WTC11 (cell line): ENCODE measurements around the gene TFB1M.

Experiments used
- CTCF ChIP-seq: fragments of 200-600 bp; IDR thresholded peaks from 2 replicates; pipeline ENCODE4 v1.8.0; 2022; ENCODE audit warnings: antibody characterized with exemption
- ESRRA ChIP-seq: sonication (generic); formaldehyde crosslinking; IDR thresholded peaks from 2 replicates; pipeline ENCODE4 v1.8.1; 2022; ENCODE audit warnings: mild to moderate bottlenecking, missing genetic modification reagents, borderline replicate concordance
- FOXJ3 ChIP-seq: sonication (generic); formaldehyde crosslinking; IDR thresholded peaks from 2 replicates; pipeline ENCODE4 v1.9.0; 2021; ENCODE audit warnings: missing genetic modification reagents, mild to moderate bottlenecking, borderline replicate concordance
- FOXP4 ChIP-seq: sonication (generic); formaldehyde crosslinking; IDR thresholded peaks from 2 replicates; pipeline ENCODE4 v1.8.0; 2022; ENCODE audit warnings: mild to moderate bottlenecking, missing genetic modification reagents
- SP1 ChIP-seq: sonication (generic); formaldehyde crosslinking; conservative IDR thresholded peaks from 2 replicates; pipeline ENCODE4 v1.8.1; 2022; ENCODE audit warnings: missing genetic modification reagents
- TCF7 ChIP-seq: sonication (generic); formaldehyde crosslinking; IDR thresholded peaks from 2 replicates; pipeline ENCODE4 v1.8.0; 2022; ENCODE audit warnings: mild to moderate bottlenecking, low read depth, missing genetic modification reagents, moderate library complexity
- TP53 ChIP-seq: sonication (generic); formaldehyde crosslinking; IDR thresholded peaks from 2 replicates; pipeline ENCODE4 v1.8.1; 2023; ENCODE audit warnings: mild to moderate bottlenecking, missing genetic modification reagents
- USF1 ChIP-seq: sonication (generic); formaldehyde crosslinking; IDR thresholded peaks from 2 replicates; pipeline ENCODE4 v1.8.0; 2022; ENCODE audit warnings: mild to moderate bottlenecking, missing genetic modification reagents
- USF2 ChIP-seq: sonication (generic); formaldehyde crosslinking; IDR thresholded peaks from 2 replicates; pipeline ENCODE4 v1.8.1; 2023; ENCODE audit warnings: mild to moderate bottlenecking, missing genetic modification reagents, moderate library complexity
- ZBTB21 ChIP-seq: sonication (generic); formaldehyde crosslinking; IDR thresholded peaks from 2 replicates; pipeline ENCODE4 v1.8.1; 2023; ENCODE audit warnings: mild to moderate bottlenecking, missing genetic modification reagents, borderline replicate concordance
- ZMAT4 ChIP-seq: fragments of 250-450 bp; sonication (Bioruptor Pico); IDR thresholded peaks from 2 replicates; pipeline ENCODE4 v1.9.0; 2021; ENCODE audit warnings: mild to moderate bottlenecking
- ZNF281 ChIP-seq: sonication (generic); formaldehyde crosslinking; IDR thresholded peaks from 2 replicates; pipeline ENCODE4 v1.8.0; 2023; ENCODE audit warnings: mild to moderate bottlenecking, missing genetic modification reagents
- ZNF416 ChIP-seq: fragments of 250-450 bp; sonication (Bioruptor Pico); IDR thresholded peaks from 2 replicates; pipeline ENCODE4 v1.9.0; 2021; ENCODE audit warnings: mild to moderate bottlenecking, inconsistent platforms
- ZNF512 ChIP-seq: sonication (generic); formaldehyde crosslinking; IDR thresholded peaks from 2 replicates; pipeline ENCODE4 v1.8.1; 2022; ENCODE audit warnings: missing genetic modification reagents, borderline replicate concordance

- TF ChIP-seq ZBTB21 (CRISPR knock-in tag) (no peak), SP1 (CRISPR knock-in tag) (no peak), TCF7 (no peak), ESRRA (CRISPR knock-in tag) (no peak), USF1 (CRISPR knock-in tag) (no peak), CTCF (no peak), ZNF416 (no peak), ZMAT4 (CRISPR knock-in tag) (no peak), ZNF512 (CRISPR knock-in tag) (no peak), USF2 (no peak), ZNF281 (no peak), FOXJ3 (CRISPR knock-in tag) (no peak), TP53 (CRISPR knock-in tag) (no peak), FOXP4 (CRISPR knock-in tag) (no peak)
Measured at GRCh38 chr6:155284775-155285174, 29.5 kb downstream of the TFB1M start.
